Measurements from ENCODE around the gene TRIO. TPM values are rescaled to one million over a fixed set of nuclear protein-coding genes. Genes with fewer than 3 reads are reported as not detected.

TRIO gene
- total RNA-seq, 1 donor from 2014 or later = 170 TPM

DNA sequence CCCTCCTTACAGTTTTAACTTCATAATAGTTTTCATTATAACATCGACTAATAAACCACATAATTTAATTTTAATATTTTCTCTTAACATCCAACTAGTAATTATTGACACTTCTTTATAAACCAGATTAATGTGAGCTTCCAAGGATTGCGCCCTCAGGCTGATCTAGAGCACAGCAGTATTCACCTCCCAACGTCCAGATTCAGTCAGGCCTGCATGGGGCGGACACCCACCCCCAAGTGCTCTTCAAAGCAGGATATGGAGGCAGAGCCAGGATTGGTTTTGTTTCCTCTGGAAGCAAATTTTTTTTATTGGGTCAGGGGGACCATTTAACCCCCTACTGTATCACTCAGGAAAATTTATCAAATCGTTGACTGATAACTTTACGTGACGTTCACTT lies 215.4 kb downstream of the TRIO start:
- H3K4me3 ChIP-seq (ENCODE audit: low read depth, low read length) = no peak overlapping the region
- DNase-seq (ENCODE audit: low read depth) = no peak
- TF ChIP-seq, protein P1, sequence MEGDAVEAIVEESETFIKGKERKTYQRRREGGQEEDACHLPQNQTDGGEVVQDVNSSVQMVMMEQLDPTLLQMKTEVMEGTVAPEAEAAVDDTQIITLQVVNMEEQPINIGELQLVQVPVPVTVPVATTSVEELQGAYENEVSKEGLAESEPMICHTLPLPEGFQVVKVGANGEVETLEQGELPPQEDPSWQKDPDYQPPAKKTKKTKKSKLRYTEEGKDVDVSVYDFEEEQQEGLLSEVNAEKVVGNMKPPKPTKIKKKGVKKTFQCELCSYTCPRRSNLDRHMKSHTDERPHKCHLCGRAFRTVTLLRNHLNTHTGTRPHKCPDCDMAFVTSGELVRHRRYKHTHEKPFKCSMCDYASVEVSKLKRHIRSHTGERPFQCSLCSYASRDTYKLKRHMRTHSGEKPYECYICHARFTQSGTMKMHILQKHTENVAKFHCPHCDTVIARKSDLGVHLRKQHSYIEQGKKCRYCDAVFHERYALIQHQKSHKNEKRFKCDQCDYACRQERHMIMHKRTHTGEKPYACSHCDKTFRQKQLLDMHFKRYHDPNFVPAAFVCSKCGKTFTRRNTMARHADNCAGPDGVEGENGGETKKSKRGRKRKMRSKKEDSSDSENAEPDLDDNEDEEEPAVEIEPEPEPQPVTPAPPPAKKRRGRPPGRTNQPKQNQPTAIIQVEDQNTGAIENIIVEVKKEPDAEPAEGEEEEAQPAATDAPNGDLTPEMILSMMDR (conservative IDR thresholded peaks at IDR 0.05; ENCODE audit: low read depth, low read length) = no peak

DNA sequence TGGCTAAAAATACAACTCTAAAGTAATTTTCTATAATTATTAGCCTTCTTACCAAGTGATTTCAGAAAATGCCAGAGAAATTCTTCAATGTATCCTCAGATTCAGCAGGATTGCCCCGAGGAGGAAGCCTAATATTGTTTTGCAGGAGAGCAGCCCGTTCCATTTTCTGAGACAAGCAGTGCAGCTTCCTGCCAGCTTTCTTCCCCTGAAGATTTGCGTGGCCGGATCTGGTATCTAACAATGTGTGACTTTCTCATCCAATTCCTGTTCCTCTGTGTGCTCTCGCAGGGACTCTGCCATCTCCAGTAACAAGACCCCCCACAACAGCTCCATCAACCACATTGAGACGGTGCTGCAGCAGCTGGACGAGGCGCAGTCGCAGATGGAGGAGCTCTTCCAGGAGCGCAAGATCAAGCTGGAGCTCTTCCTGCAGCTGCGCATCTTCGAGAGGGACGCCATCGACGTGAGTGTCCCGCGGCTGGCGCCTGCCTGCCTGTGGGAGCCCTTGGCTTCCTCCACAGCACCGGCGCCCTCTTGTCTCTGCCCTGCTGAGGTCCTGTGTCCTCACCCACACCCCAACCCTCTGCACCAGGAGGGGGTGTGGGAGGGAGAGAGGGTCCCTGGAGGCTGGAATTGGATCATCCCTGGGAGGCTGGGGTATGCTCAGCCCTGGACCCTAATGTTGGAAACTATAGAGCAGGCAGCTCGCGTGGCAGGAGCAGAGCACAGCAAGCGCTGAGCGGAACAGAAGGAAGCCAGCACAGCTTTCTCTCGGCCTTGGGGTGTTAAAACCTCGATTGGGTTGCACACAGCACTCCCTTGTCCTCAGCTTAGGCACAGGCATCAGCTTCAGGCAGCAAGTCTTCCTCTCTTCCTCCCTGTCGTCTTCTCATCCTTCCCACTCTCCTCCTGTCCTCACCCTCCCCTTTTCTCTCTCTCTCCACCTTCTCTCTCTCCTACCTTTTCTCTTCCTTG lies 216.2 kb downstream of the TRIO start:
- no peak overlapping the region for H3K4me3 ChIP-seq (ENCODE audit: low read depth, low read length)
- TF ChIP-seq, protein P1 (conservative IDR thresholded peaks at IDR 0.05; ENCODE audit: low read depth, low read length) = no peak
- no peak for DNase-seq (ENCODE audit: low read depth)

DNA sequence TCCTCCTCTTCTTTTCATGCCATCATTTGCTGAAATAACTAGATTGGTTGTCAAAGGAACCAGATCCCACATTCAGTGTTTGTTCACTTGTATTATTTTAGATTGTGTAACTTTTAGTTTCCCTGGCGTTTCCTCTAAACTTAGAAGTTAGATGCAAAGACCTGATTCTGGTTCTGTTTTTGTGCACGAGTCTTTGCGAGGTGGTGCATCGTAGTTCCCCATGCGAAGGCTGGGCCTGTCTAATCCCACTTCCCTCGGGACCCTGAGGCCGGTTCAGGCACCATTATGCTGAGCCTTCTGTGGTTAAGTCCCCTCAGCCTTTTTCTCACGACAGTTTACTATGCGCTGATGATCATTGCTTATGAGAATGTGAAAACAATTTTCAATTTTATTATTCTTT lies 219.3 kb downstream of the TRIO start:
- TF ChIP-seq, protein P1 (conservative IDR thresholded peaks at IDR 0.05; ENCODE audit: low read depth, low read length) = no peak
- DNase-seq (ENCODE audit: low read depth) = no peak
- no peak overlapping the region for H3K4me3 ChIP-seq (ENCODE audit: low read depth, low read length)

DNA sequence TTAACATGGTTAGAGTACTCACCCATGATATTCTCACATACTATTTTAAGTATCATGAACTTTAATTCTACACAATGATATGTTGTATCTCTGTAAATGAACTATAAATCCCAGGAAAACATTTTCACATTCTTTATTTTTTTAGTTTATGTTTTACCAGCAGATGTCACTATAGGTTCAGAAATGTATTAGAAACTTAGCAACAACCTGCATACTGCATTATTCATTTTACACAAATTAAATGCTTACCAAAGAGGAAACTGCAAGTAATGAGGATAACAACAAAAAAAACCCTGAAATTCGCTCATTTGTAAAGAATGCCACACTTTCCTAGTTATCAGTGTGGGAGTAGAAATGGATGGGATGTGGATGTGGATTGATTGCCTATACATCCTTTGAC lies 221.0 kb downstream of the TRIO start:
- no peak overlapping the region for H3K4me3 ChIP-seq (ENCODE audit: low read depth, low read length)
- DNase-seq (ENCODE audit: low read depth) = no peak
- TF ChIP-seq, protein P1 (conservative IDR thresholded peaks at IDR 0.05; ENCODE audit: low read depth, low read length) = no peak

DNA sequence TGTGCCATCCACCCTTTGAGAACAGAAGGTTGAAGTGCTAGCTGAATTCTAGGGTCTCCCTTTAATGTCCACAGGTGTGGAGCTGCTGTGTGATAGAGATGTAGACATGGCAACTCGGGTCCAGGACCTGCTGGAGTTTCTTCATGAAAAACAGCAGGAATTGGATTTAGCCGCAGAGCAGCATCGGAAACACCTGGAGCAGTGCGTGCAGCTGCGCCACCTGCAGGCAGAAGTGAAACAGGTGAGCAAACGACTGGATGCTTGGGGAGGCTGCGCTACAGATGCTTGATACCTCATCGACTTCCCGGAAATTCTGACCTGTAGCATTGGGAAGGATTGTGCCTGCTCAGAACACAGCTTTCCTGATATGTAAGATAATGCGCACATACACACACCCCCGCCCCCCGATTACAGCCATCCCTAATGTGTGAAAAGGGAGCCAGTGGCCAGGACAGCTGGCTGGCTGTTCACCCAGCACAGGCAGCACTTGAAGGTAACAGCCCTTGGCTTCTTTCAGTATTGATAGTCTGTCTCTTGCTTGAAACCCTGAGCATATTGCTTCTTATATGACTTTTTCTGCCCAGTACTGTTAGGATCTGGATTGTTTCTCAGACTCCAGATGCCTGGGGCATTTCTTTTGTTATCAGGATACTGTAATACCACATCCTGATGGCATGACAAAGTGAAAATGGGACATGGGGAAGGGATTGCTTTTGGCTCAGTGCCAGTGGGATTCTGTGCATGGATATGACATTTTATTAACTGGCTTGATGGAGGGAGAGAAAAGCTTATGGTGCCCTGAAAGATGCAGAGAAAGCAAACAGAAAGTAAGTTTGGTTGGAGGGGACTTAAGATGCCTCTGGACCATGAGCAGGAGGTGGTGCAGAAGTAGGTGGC lies 221.7 kb downstream of the TRIO start:
- no peak overlapping the region for H3K4me3 ChIP-seq (ENCODE audit: low read depth, low read length)
- no peak for DNase-seq (ENCODE audit: low read depth)
- TF ChIP-seq, protein P1 (conservative IDR thresholded peaks at IDR 0.05; ENCODE audit: low read depth, low read length) = peak; percentile 73

DNA sequence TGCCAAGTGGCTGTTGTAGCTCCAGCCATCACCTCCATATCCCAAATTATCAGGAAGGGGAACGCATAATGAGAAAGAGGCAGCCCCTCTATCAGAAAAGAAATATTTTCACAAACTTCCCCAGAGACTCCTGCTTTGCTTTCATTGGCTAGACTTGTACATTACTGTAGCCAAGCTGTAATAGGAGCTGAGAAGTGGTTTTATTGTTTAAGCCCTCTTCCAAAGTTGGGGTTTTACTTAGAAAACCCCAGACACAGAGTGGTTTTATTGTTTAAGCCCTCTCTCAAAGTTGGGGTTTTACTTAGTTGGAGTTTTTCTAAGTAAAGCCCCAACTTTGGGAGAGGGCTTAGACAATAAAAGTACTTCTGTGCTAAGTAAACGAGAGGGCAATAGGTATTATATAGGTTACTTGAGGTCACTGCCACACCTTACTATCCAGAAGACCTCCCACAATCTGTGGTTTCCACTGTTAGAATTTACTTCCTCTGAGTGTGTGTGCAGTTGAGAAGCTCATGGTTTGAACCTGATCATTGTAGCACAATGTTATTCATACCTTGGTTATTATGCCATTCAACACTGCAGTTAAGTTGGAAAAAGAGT lies 222.8 kb downstream of the TRIO start:
- H3K4me3 ChIP-seq (ENCODE audit: low read depth, low read length) = no peak overlapping the region
- DNase-seq (ENCODE audit: low read depth) = no peak
- TF ChIP-seq, protein P1 (conservative IDR thresholded peaks at IDR 0.05; ENCODE audit: low read depth, low read length) = no peak
